Activated CD4-positive, alpha-beta T cell treated with anti-CD3 and anti-CD28 coated beads, Interleukin-2, amount 10 ng/mL, durations not matched to agents 7 days and 5 days (primary cell): ENCODE data around the gene LETM1. TPM values are rescaled to one million over a fixed set of nuclear protein-coding genes. Genes with fewer than 3 reads are reported as not detected.

ENCODE experiments used
- CTCF ChIA-PET: fragments of 350-600 bp; sonication (Branson Sonifier 250); formaldehyde crosslinking; loops from one replicate; lab custom pipeline; 2021; ENCODE audit warnings: antibody characterized with exemption; lab: Charles Lee
- POLR2A ChIA-PET: fragments of 350-600 bp; sonication (Branson Sonifier 250); formaldehyde crosslinking; loops from one replicate; lab custom pipeline; 2021; ENCODE audit warnings: antibody characterized with exemption; lab: Charles Lee
- DNase-seq: peaks from one replicate; pipeline ENCODE4 v3.0.0-alpha.2; 2020
- H3K27ac Mint-ChIP-seq: one replicate; pipeline ENCODE4 v1.8.0; 2021; ENCODE audit warnings: mild to moderate bottlenecking, moderate library complexity, mixed read lengths
- H3K27me3 Mint-ChIP-seq: one replicate; pipeline ENCODE4 v1.8.0; 2021; ENCODE audit warnings: mixed read lengths
- H3K36me3 Mint-ChIP-seq: one replicate; pipeline ENCODE4 v1.8.0; 2021; ENCODE audit warnings: low read depth, mixed read lengths
- H3K4me1 Mint-ChIP-seq: one replicate; pipeline ENCODE4 v1.8.0; 2021; ENCODE audit warnings: mixed read lengths
- H3K4me3 Mint-ChIP-seq: one replicate; pipeline ENCODE4 v1.8.0; 2021; ENCODE audit warnings: mild to moderate bottlenecking, moderate library complexity, mixed read lengths
- H3K9me3 Mint-ChIP-seq: one replicate; pipeline ENCODE4 v1.8.0; 2021; ENCODE audit warnings: mixed read lengths
- total RNA-seq, 2 experiments: library from RNA; stranded (reverse); gene quantifications; one replicate each; pipeline ENCODE4 v1.2.3, GENCODE V29; 2021

LETM1 gene
- total RNA-seq, 2 experiments from 2014 or later = 40.7 to 49.5 TPM

GRCh38 chr4:1799387-1800375, 56.3 kb downstream of the LETM1 start:
- Mint-ChIP-seq H3K9me3 (no peaks in the 10 kb centered on the region), H3K27ac (no peak overlapping the region), H3K27me3 (peaks cover 12% of the 10 kb centered on the region), H3K36me3 (no peaks in the 10 kb centered on the region), H3K4me1 (no peaks in the 10 kb centered on the region), H3K4me3 (no peak overlapping the region)
- DNase-seq = no peak
- ChIA-PET POLR2A (no interaction called here), CTCF (interaction anchor here (1.0 to 2.7 kb wide), 3 partner anchors 11 to 101 kb away, joined by 3 to 9 read pairs (median 3); no protein-coding TSS in a partner anchor)

- no peaks in the 10 kb centered on the region for H3K4me1 Mint-ChIP-seq
- H3K4me3 Mint-ChIP-seq = no peak overlapping the region
- H3K27ac Mint-ChIP-seq = no peak overlapping the region
- H3K36me3 Mint-ChIP-seq = no peaks in the 10 kb centered on the region
- DNase-seq = no peak
- peaks cover 12% of the 10 kb centered on the region for H3K27me3 Mint-ChIP-seq
- POLR2A ChIA-PET = no interaction called here
- CTCF ChIA-PET = interaction anchor here (0.6 to 1.3 kb wide), 4 partner anchors 9 to 41 kb away, joined by 3 read pairs; no protein-coding TSS in a partner anchor
- H3K9me3 Mint-ChIP-seq = no peaks in the 10 kb centered on the region
Observed at GRCh38 chr4:1798580-1799386, 57.2 kb downstream of the LETM1 start.

DNA sequence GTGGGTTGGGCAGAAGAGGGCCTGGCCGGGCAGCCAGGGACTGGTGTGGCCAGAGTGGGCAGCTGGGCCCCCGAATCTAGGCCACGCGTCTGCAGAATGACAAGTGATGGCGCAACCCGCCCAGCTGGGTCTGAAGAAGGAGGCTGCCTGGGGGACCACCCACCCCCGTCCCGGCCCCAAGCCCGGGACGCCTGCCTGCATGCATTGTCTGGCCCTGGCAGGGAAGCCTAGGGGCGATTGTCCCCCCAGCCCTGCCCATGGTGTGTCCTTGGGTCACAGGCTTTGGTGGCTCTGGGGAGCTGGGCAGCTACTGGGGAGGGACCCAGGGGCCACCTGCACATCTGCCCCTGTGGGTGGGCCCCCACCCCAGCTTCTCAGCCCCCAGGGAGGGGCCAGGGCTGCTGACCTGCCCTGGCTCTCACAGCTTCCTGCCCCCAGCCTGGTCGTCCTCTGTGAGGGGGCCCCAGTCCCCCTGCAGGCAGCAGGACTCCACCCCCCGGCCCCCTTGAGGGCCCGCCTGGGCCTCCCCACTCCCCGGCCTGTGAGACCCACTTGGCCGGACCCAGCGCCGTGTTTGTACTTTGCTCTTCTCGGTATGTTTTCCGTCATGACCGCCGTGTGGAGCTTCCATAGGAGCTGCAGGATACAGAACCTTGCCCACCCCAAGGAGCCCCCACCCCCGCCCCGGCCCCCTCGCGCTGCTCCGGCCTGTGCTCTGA, 57.9 kb downstream of the LETM1 start:
- POLR2A ChIA-PET = no interaction called here
- H3K4me3 Mint-ChIP-seq = no peak overlapping the region
- CTCF ChIA-PET = interaction anchor here (0.6 to 1.3 kb wide), 4 partner anchors 9 to 23 kb away, joined by 3 to 4 read pairs (median 3); no protein-coding TSS in a partner anchor

GRCh38 chr4:1797298-1797860, 58.6 kb downstream of the LETM1 start:
- DNase-seq = no peak
- POLR2A ChIA-PET = no interaction called here
- Mint-ChIP-seq H3K36me3 (no peaks in the 10 kb centered on the region), H3K9me3 (no peaks in the 10 kb centered on the region), H3K27ac (no peak overlapping the region), H3K4me1 (no peaks in the 10 kb centered on the region), H3K4me3 (no peak overlapping the region), H3K27me3 (peaks cover 12% of the 10 kb centered on the region)
- CTCF ChIA-PET = interaction anchor here (0.6 to 1.7 kb wide), 4 partner anchors 11 to 49 kb away, joined by 3 to 4 read pairs (median 4); no protein-coding TSS in a partner anchor

More for the DNA sequence above, 57.9 kb downstream of the LETM1 start:
- Mint-ChIP-seq H3K27ac (no peak overlapping the region), H3K36me3 (no peaks in the 10 kb centered on the region), H3K27me3 (peaks cover 12% of the 10 kb centered on the region), H3K9me3 (no peaks in the 10 kb centered on the region), H3K4me1 (no peaks in the 10 kb centered on the region)
- no peak for DNase-seq

DNA sequence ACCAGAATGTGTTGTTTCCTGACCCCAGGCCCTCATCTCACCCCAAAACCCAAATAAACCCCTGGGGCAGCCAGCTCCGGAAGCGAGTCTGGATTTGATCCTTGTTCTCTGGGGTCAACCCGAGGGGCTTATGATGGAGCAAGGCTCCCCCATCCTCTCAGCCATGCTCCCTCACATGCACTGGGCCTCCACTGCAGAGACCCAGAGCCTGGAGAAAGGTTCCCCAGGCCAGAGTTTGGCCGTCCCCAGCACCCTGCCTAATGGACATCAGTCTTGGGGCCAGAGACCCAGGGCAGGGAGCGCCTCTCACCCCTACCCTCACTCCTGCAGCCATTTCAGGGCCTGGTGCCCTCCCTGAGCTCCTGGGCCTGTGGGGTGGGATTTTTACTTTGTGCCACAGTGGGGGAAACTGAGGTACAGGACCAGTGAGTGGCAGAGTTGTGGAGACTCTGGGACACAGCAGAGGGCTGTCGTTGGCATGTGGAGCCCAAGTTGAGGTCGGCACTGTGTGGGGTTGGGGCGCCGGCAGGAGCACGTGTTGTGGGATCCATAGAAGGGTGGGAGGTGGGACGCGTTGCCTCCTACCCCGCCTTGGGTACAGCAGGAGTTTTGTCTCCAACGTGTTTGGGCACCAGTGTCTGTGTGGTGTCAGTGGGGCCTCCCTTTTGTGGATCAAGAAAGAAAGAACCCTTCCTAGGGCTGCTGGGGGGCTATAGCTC, 59.3 kb downstream of the LETM1 start:
- no peaks in the 10 kb centered on the region for H3K4me1 Mint-ChIP-seq
- no peak for DNase-seq
- H3K36me3 Mint-ChIP-seq = no peaks in the 10 kb centered on the region
- CTCF ChIA-PET = interaction anchor here (0.9 to 1.7 kb wide), 4 partner anchors 14 to 51 kb away, joined by 3 to 5 read pairs (median 4); no protein-coding TSS in a partner anchor
- POLR2A ChIA-PET = no interaction called here
- H3K27me3 Mint-ChIP-seq = peaks cover 17% of the 10 kb centered on the region
- no peak overlapping the region for H3K27ac Mint-ChIP-seq
- H3K9me3 Mint-ChIP-seq = no peaks in the 10 kb centered on the region
- H3K4me3 Mint-ChIP-seq = no peak overlapping the region

DNA sequence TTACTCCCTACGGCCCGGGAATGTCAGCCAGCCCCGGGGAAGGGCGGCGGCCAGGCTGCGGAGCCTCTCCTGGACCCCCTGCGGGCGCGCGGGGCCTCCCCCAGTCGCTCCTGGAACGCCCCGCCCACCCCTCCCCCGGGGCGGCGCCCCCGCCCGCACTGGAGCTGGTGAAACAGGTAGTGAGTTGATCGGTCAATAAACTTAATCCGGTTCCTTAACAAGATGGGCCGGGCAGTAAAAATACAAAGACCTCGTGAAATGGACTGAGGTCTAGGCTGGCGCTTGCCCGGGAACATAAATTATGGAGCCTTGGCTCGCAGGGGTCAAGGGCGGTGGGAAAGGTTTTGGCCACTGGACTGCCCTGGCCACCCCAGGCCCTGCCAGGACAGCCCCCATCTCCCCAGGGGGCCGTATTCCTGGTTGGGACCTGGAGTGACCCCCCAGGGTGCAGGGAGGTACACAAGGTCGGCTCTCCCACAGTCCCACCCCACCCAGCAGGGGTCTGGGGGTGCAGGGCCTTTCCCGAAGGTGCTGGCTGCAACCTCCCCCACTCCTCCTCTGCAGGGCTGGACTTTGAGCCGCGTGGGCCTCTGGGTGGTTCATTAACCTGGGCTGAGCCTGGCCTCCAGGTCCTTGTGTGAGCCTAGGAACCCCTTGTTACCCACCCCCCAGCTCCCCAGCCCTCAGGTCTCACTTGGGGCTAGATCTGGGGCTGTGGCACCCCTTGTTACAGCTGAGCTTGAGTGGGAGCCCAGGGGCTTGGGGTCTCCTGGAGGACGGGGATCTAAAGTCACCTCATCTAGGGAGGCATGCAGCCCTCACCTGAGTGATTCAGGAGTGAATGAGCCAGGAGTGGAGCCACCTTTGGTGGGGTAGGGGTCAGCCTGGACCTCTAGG, 60.4 kb downstream of the LETM1 start:
- Mint-ChIP-seq H3K4me3 (no peak overlapping the region), H3K4me1 (no peaks in the 10 kb centered on the region), H3K36me3 (no peaks in the 10 kb centered on the region), H3K9me3 (no peaks in the 10 kb centered on the region), H3K27ac (no peak overlapping the region), H3K27me3 (peaks cover 26% of the 10 kb centered on the region)
- no peak for DNase-seq
- ChIA-PET CTCF (interaction anchor here (0.9 to 1.7 kb wide), 5 partner anchors 11 to 50 kb away, joined by 3 to 5 read pairs (median 3); no protein-coding TSS in a partner anchor), POLR2A (no interaction called here)

DNA sequence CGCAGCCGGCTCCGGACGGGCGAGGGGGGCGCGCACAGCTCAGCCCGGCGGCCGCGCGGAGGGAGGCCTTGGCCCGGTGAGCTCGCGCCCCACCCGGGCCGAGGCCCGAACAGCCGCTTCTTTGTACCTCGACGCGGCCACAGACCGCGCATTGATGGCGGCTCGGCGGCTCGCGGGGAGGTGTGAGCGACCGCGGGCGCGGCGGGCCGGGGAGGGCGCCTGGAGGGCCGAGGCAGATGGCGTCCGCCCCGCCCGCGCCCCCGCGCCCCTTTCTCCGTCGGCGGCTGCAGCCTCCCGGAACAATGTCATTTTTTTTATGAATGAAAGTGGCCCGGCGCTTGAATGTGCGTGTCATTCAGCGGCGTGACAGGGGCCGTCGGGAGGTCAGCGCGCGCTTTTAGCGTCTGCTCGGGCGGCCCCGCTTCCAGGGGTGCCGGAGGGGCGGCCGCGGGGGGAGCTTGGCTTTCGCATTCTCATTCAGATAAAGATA, 61.1 kb downstream of the LETM1 start:
- Mint-ChIP-seq H3K27ac (no peak overlapping the region), H3K9me3 (no peaks in the 10 kb centered on the region), H3K4me1 (no peaks in the 10 kb centered on the region), H3K36me3 (no peaks in the 10 kb centered on the region), H3K27me3 (peaks cover 27% of the 10 kb centered on the region), H3K4me3 (no peak overlapping the region)
- POLR2A ChIA-PET = no interaction called here
- CTCF ChIA-PET = interaction anchor here (1.0 to 1.6 kb wide), 3 partner anchors 12 to 49 kb away, joined by 3 to 5 read pairs (median 3); no protein-coding TSS in a partner anchor
- no peak for DNase-seq

GRCh38 chr4:1793940-1794808, 61.8 kb downstream of the LETM1 start:
- no peaks in the 10 kb centered on the region for H3K9me3 Mint-ChIP-seq
- no peaks in the 10 kb centered on the region for H3K4me1 Mint-ChIP-seq
- no peak overlapping the region for H3K27ac Mint-ChIP-seq
- H3K27me3 Mint-ChIP-seq = peaks cover 27% of the 10 kb centered on the region
- no peaks in the 10 kb centered on the region for H3K36me3 Mint-ChIP-seq
- ChIA-PET POLR2A (no interaction called here), CTCF (interaction anchor here (1.0 kb wide), 2 partner anchors 13 to 14 kb away, joined by 3 read pairs; no protein-coding TSS in a partner anchor)
- H3K4me3 Mint-ChIP-seq = no peak overlapping the region
- no peak for DNase-seq

DNA sequence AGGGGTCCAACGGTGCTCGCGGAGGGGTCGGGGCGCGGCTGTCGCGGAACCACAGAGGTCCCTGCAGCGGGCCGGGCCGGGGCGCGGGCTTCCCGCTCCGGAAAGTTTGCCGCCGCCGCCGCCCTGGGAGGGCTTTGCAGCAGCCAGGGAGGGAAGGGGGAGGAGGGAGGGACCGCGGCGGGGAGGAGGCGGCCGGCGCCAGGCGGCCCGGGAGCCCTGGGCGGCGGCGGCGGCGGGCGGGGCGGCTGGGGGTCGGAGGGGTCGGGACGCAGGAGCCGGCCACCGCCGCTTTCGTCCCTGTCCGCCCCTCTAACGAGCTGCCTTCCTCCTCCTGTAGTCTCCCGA, 62.5 kb downstream of the LETM1 start:
- Mint-ChIP-seq H3K27me3 (peaks cover 27% of the 10 kb centered on the region), H3K4me1 (no peaks in the 10 kb centered on the region), H3K4me3 (no peak overlapping the region), H3K27ac (no peak overlapping the region), H3K36me3 (no peaks in the 10 kb centered on the region), H3K9me3 (no peaks in the 10 kb centered on the region)
- ChIA-PET CTCF (interaction anchor here (0.9 kb wide), 1 partner anchor 45 kb away, joined by 3 read pairs; no protein-coding TSS in a partner anchor), POLR2A (no interaction called here)
- DNase-seq = peak; percentile 49
